IMR-90 (cell line): ENCODE measurements around the gene DHH. TPM values are rescaled to one million over a fixed set of nuclear protein-coding genes. Genes with fewer than 3 reads are reported as not detected.
"Not testable (repeated sequence)": the region's sequence is repeated elsewhere in the genome, so short reads cannot be mapped to it uniquely, and the experiment has no call there.

Source experiments
- ATAC-seq: fragments of 200-7000 bp; cut with Tn5 transposase; 2 replicates; pipeline ENCODE4 v1.9.1; 2020; ENCODE audit warnings: low read depth, mild to moderate bottlenecking, moderate library complexity
- BruUV-seq: library from RNA; stranded (reverse); fragments of 400-500 nt; replicated peaks from 2 replicates; lab custom pipeline; 2021; lab: Mats Ljungman, UMichigan
- CTCF ChIA-PET: fragments of 300-600 bp; formaldehyde crosslinking; extraction: SDS; loops from one replicate; lab custom pipeline; 2021; ENCODE audit warnings: antibody characterized with exemption; lab: Yijun Ruan, JAX
- POLR2A ChIA-PET: fragments of 300-600 bp; sonication (Branson Sonifier 250); formaldehyde crosslinking; loops from one replicate; lab custom pipeline; 2022; ENCODE audit warnings: antibody characterized with exemption; ENCODE audit not compliant: unreplicated experiment; lab: Charles Lee
- DNase-seq: peaks from one replicate; pipeline ENCODE4 v3.0.0; 2013
- H2AFZ ChIP-seq: replicated peaks from 2 replicates; pipeline ENCODE3; 2013; ENCODE audit warnings: low read length, mild to moderate bottlenecking; ENCODE audit not compliant: poor library complexity
- H2AK5ac ChIP-seq: 2 replicates; pipeline ENCODE4 v1.6.1; 2013; ENCODE audit warnings: low read depth, low read length, inconsistent platforms
- H2AK9ac ChIP-seq: replicated peaks from 2 replicates; pipeline ENCODE3; 2013; ENCODE audit warnings: mild to moderate bottlenecking, low read depth, low read length, moderate library complexity; ENCODE audit not compliant: poor library complexity
- H2BK120ac ChIP-seq: 2 replicates; pipeline ENCODE4 v1.6.1; 2013; ENCODE audit warnings: low read depth, low read length, inconsistent platforms
- H2BK15ac ChIP-seq: 3 replicates; pipeline ENCODE4 v1.6.1; 2013; ENCODE audit warnings: low read depth, low read length, inconsistent platforms
- H2BK20ac ChIP-seq: 2 replicates; pipeline ENCODE4 v1.6.1; 2013; ENCODE audit warnings: low read depth, mild to moderate bottlenecking, inconsistent platforms, low read length, moderate library complexity
- H2BK5ac ChIP-seq: 2 replicates; pipeline ENCODE4 v1.6.1; 2013; ENCODE audit warnings: mild to moderate bottlenecking, low read depth, low read length, inconsistent platforms; ENCODE audit not compliant: poor library complexity, severe bottlenecking
- H3K14ac ChIP-seq: replicated peaks from 2 replicates; pipeline ENCODE4 v1.6.1; 2013; ENCODE audit warnings: low read depth, low read length, inconsistent platforms
- H3K18ac ChIP-seq: 2 replicates; pipeline ENCODE4 v1.6.1; 2013; ENCODE audit warnings: low read depth, low read length, control low read depth
- H3K23ac ChIP-seq: 2 replicates; pipeline ENCODE4 v1.6.1; 2013; ENCODE audit warnings: low read depth, low read length, inconsistent platforms
- H3K27ac ChIP-seq: 2 replicates; pipeline ENCODE4 v1.5.1; 2013; ENCODE audit warnings: mild to moderate bottlenecking, control low read depth, low read length; ENCODE audit not compliant: insufficient read depth
- H3K27me3 ChIP-seq: 2 replicates; pipeline ENCODE4 v1.6.1; 2013; ENCODE audit warnings: low read length; ENCODE audit not compliant: control insufficient read depth, insufficient read depth
- H3K36me3 ChIP-seq: 2 replicates; pipeline ENCODE4 v1.6.1; 2013; ENCODE audit warnings: low read length, mixed read lengths; ENCODE audit not compliant: control insufficient read depth, insufficient read depth
- H3K4ac ChIP-seq: 2 replicates; pipeline ENCODE4 v1.6.1; 2013; ENCODE audit warnings: low read depth, low read length, inconsistent platforms
- H3K4me1 ChIP-seq: 2 replicates; pipeline ENCODE4 v1.6.1; 2013; ENCODE audit warnings: low read length, mixed read lengths; ENCODE audit not compliant: control insufficient read depth, insufficient read depth
- H3K4me2 ChIP-seq: 2 replicates; pipeline ENCODE4 v1.6.1; 2013; ENCODE audit warnings: low read depth, mild to moderate bottlenecking, control low read depth, low read length, moderate library complexity
- H3K4me3 ChIP-seq: 2 replicates; pipeline ENCODE4 v1.5.1; 2013; ENCODE audit warnings: low read depth, mild to moderate bottlenecking, control low read depth, low read length, moderate library complexity; ENCODE audit not compliant: insufficient read depth
- H3K56ac ChIP-seq: 2 replicates; pipeline ENCODE4 v1.6.1; 2013; ENCODE audit warnings: low read length, inconsistent platforms; ENCODE audit not compliant: insufficient read depth; ENCODE audit errors: extremely low read depth
- H3K79me1 ChIP-seq, 2 experiments: 2 replicates each; pipeline ENCODE4 v1.6.1; 2013; ENCODE audit warnings: low read length in 2 of 2, inconsistent platforms in 1 of 2, low read depth in 1 of 2
- H3K9ac ChIP-seq: 2 replicates; pipeline ENCODE4 v1.6.1; 2013; ENCODE audit warnings: low read depth, low read length, control low read depth
- H3K9me1 ChIP-seq: 2 replicates; pipeline ENCODE4 v1.6.1; 2013; ENCODE audit warnings: low read length, inconsistent platforms; ENCODE audit not compliant: insufficient read depth
- H3K9me3 ChIP-seq: 2 replicates; pipeline ENCODE4 v1.6.1; 2013; ENCODE audit warnings: low read length; ENCODE audit not compliant: control insufficient read depth, insufficient read depth
- H4K20me1 ChIP-seq: 2 replicates; pipeline ENCODE4 v1.6.1; 2013; ENCODE audit warnings: low read length, inconsistent platforms; ENCODE audit not compliant: insufficient read depth
- H4K5ac ChIP-seq: 2 replicates; pipeline ENCODE4 v1.6.1; 2013; ENCODE audit warnings: mild to moderate bottlenecking, low read depth, low read length, control low read depth
- H4K8ac ChIP-seq, 2 experiments: 2 replicates each; pipeline ENCODE4 v1.6.1; 2013; ENCODE audit warnings: low read depth in 2 of 2, low read length in 2 of 2, control low read depth in 1 of 2, inconsistent platforms in 1 of 2
- H4K91ac ChIP-seq: 2 replicates; pipeline ENCODE4 v1.6.1; 2013; ENCODE audit warnings: low read depth, low read length, inconsistent platforms; ENCODE audit not compliant: insufficient read depth
- MAZ ChIP-seq: IDR thresholded peaks from 2 replicates; pipeline ENCODE4 v1.6.1; 2012; ENCODE audit warnings: low read depth, mild to moderate bottlenecking, low read length, improper control_type of control experiment, moderate library complexity, borderline replicate concordance
- POLR2A ChIP-seq: IDR thresholded peaks from 2 replicates; pipeline ENCODE4 v1.6.1; 2012; ENCODE audit warnings: mild to moderate bottlenecking, low read depth, low read length
- WGBS, 2 experiments: methylation state at CpG; one replicate each; pipeline versions ENCODE4 v1.1.5 to v1.1.7; 2013; ENCODE audit warnings: missing lambda C conversion rate in 2 of 2; ENCODE audit not compliant: insufficient read length in 1 of 2; ENCODE audit errors: extremely low coverage in 2 of 2; 5-methylcytosine and 5-hydroxymethylcytosine counted together
- dilution Hi-C: fragments of 300-500 bp; cut with HindIII; formaldehyde crosslinking; loops from one replicate; pipeline ENCODE4 v1.14.3; 2018; ENCODE audit warnings: low sequenced_read_pairs; ENCODE audit not compliant: unreplicated experiment
- in situ Hi-C: fragments of 300-500 bp; cut with MboI; formaldehyde crosslinking; loops from 3 replicates; pipeline ENCODE4 v1.14.3; 2019; ENCODE audit warnings: low sequenced_read_pairs, inconsistent platforms, mixed read lengths
- intact Hi-C: fragments of 100-400 bp; cut with micrococcal nuclease; formaldehyde crosslinking; loops from 2 replicates; pipeline ENCODE4 v1.10.0; 2022
- polyA plus RNA-seq, 3 experiments: library from polyadenylated mRNA; depleted of rRNA; stranded (reverse); fragments of >200 nt; gene quantifications; 2 replicates each; pipeline ENCODE4 v1.2.3, GENCODE V29; 2012; ENCODE audit warnings: low replicate concordance in 1 of 3
- total RNA-seq: library from RNA; depleted of rRNA; stranded (reverse); fragments of >200 nt; gene quantifications from 2 replicates; pipeline ENCODE4 v1.2.3, GENCODE V29; 2012
- TF ChIP-seq, protein P1 (sequence below): fragments of 150-350 bp; IDR thresholded peaks from 2 replicates; pipeline ENCODE4 v1.6.1; 2016; ENCODE audit warnings: low read depth, mild to moderate bottlenecking, low read length, moderate library complexity, borderline replicate concordance

Gene DHH
- total and polyA plus RNA-seq, 2 of the 4 experiments (the other 2 are of a cell fraction): under 0.01 to 0.07 TPM

DNA sequence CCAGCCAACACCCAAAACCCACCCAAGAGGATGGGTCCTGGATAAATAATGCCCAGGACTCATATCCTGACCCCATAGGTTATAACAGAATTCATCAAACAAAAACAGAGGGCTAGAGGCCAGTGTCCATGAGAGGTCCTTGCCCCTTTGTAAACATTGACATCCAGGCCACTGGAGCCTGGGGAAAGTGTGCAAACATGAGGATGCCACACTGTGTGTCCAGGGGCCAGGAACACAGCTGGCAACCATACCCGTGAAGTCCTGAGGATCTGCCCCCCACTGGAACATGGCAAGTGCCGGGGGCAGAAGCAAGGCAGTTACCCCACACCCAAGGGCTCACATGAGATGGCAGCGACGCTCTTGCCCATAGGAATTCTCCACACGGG is 29.8 kb downstream of the DHH start:
- H3K18ac ChIP-seq: no peak overlapping the region
- DNase-seq: no peak
- no peak overlapping the region for H3K56ac ChIP-seq
- H3K23ac ChIP-seq: no peak overlapping the region
- H3K14ac ChIP-seq: no peak overlapping the region
- H3K9me3 ChIP-seq: no peaks in the 10 kb centered on the region
- no CpG with 5 or more reads among the region's 5 CpGs for WGBS, 2 experiments
- ATAC-seq: no peak
- no peaks in the 10 kb centered on the region for H4K20me1 ChIP-seq
- no peak overlapping the region for H3K4me3 ChIP-seq
- no peak for TF ChIP-seq MAZ
- TF ChIP-seq POLR2A: no peak
- TF ChIP-seq, protein P1, sequence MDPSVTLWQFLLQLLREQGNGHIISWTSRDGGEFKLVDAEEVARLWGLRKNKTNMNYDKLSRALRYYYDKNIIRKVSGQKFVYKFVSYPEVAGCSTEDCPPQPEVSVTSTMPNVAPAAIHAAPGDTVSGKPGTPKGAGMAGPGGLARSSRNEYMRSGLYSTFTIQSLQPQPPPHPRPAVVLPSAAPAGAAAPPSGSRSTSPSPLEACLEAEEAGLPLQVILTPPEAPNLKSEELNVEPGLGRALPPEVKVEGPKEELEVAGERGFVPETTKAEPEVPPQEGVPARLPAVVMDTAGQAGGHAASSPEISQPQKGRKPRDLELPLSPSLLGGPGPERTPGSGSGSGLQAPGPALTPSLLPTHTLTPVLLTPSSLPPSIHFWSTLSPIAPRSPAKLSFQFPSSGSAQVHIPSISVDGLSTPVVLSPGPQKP: no peak
- no peak overlapping the region for H2AFZ ChIP-seq
- intact Hi-C loops (loop anchor here (1.0 to 2.0 kb wide), 3 partner anchors 24 to 171 kb away; no protein-coding TSS in a partner anchor), in situ Hi-C loops (loop anchor here (5.0 kb wide), 1 partner anchor 173 kb away; no protein-coding TSS in a partner anchor), dilution Hi-C loops (no loop called here)
- no peak overlapping the region for H2BK120ac ChIP-seq
- POLR2A ChIA-PET: interaction anchor here (1.0 kb wide), 1 partner anchor 66 kb away, joined by 3 read pairs; the partner anchor contains the start of gene TUBA1B
- no peak overlapping the region for H3K27ac ChIP-seq
- H3K36me3 ChIP-seq: no peaks in the 10 kb centered on the region
- no peak overlapping the region for H3K4me2 ChIP-seq
- no peak overlapping the region for H3K9ac ChIP-seq
- H3K4ac ChIP-seq: no peak overlapping the region
- H4K8ac ChIP-seq: no peak overlapping the region
- H3K9me1 ChIP-seq: no peaks in the 10 kb centered on the region
- no peak overlapping the region for H2AK9ac ChIP-seq
- H4K5ac ChIP-seq: no peak overlapping the region
- BruUV-seq: no TSS peak
- no peak overlapping the region for H2BK20ac ChIP-seq
- H2BK5ac ChIP-seq: no peak overlapping the region
- H3K4me1 ChIP-seq: no peaks in the 10 kb centered on the region; the same call in 1 of the 2 replicates
- H3K27me3 ChIP-seq: no peaks in the 10 kb centered on the region
- peaks cover 9 to 16% of the 10 kb centered on the region in 2 experiments; a peak in 3 of 4 replicates for H3K79me1 ChIP-seq
- H4K91ac ChIP-seq: no peak overlapping the region
- H2BK15ac ChIP-seq: no peak overlapping the region
- no peak overlapping the region for H2AK5ac ChIP-seq
- CTCF ChIA-PET: interaction anchor here (0.7 to 2.4 kb wide), 7 partner anchors 15 to 69 kb away, joined by 3 to 9 read pairs (median 4); partner anchors contain the start of gene LMBR1L

DNA sequence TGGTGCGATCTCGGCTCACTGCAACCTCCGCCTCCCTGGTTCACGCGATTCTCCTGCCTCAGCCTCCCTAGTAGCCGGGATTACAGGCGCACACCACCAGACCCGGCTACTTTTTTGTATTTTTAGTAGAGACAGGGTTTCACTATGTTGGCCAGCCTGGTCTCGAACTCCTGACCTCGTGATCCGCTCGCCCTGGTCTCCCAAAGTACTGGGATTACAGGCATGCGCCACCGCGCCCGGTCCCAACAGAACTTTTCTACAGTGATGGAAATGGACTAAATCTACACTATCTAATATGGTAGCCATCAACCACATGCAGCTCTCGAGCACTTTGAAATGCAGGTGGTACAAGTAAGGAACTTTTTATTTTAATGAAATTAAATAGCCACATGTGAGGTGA is 32.7 kb downstream of the DHH start:
- DNase-seq, H2BK5ac ChIP-seq, H4K91ac ChIP-seq, H4K5ac ChIP-seq, H3K56ac ChIP-seq, H2AK5ac ChIP-seq, intact Hi-C loops, H3K27ac ChIP-seq, H3K4me3 ChIP-seq, H3K27me3 ChIP-seq, H3K4me2 ChIP-seq, H3K4me1 ChIP-seq, H2BK15ac ChIP-seq, H3K23ac ChIP-seq, H4K8ac ChIP-seq, H3K18ac ChIP-seq, BruUV-seq, POLR2A ChIA-PET, H3K14ac ChIP-seq, H2AFZ ChIP-seq, H2BK120ac ChIP-seq, H2BK20ac ChIP-seq, H3K4ac ChIP-seq, dilution Hi-C loops, H3K36me3 ChIP-seq, H3K9ac ChIP-seq, ATAC-seq, H2AK9ac ChIP-seq, H3K9me1 ChIP-seq, H3K9me3 ChIP-seq: not testable (repeated sequence)
- in situ Hi-C loops: loop anchor here (5.0 kb wide), 1 partner anchor 175 kb away; no protein-coding TSS in a partner anchor
- WGBS, 2 experiments: no CpG with 5 or more reads among the region's 17 CpGs
- peaks cover 25% of the 10 kb centered on the region for H4K20me1 ChIP-seq
- CTCF ChIA-PET: interaction anchor here (0.9 kb wide), 1 partner anchor 48 kb away, joined by 3 read pairs; no protein-coding TSS in a partner anchor
- H3K79me1 ChIP-seq: peaks cover 9 to 36% of the 10 kb centered on the region in 2 experiments; a peak in 3 of 4 replicates
